ENCODE measurements around the gene COL4A2. TPM values are rescaled to one million over a fixed set of nuclear protein-coding genes. Genes with fewer than 3 reads are reported as not detected.

COL4A2 gene
- total RNA-seq, 2 donors from 2014 or later, result 999 to 1,135 TPM

- DNase-seq (ENCODE audit: low spot score), result no peak
- H3K36me3 ChIP-seq, result peaks cover 68% of the 10 kb centered on the region
- no peaks in the 10 kb centered on the region for H3K9me3 ChIP-seq
- H3K27ac ChIP-seq, result peak overlapping the region; percentile 35 to 42
- no peaks in the 10 kb centered on the region for H3K27me3 ChIP-seq (replicated peaks; ENCODE audit: insufficient read depth)
- H3K4me3 ChIP-seq, result no peak overlapping the region
- ATAC-seq (ENCODE audit: insufficient number of reproducible peaks, low FRiP score, low read depth), result no peak
- H3K4me1 ChIP-seq (ENCODE audit: control insufficient read depth in 1 of 2, low read depth in 2 of 2), result peaks cover 16 to 54% of the 10 kb centered on the region in 2 donors
- TF ChIP-seq, protein P1, sequence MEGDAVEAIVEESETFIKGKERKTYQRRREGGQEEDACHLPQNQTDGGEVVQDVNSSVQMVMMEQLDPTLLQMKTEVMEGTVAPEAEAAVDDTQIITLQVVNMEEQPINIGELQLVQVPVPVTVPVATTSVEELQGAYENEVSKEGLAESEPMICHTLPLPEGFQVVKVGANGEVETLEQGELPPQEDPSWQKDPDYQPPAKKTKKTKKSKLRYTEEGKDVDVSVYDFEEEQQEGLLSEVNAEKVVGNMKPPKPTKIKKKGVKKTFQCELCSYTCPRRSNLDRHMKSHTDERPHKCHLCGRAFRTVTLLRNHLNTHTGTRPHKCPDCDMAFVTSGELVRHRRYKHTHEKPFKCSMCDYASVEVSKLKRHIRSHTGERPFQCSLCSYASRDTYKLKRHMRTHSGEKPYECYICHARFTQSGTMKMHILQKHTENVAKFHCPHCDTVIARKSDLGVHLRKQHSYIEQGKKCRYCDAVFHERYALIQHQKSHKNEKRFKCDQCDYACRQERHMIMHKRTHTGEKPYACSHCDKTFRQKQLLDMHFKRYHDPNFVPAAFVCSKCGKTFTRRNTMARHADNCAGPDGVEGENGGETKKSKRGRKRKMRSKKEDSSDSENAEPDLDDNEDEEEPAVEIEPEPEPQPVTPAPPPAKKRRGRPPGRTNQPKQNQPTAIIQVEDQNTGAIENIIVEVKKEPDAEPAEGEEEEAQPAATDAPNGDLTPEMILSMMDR (IDR thresholded peaks at IDR 0.05), result no peak
Observed at GRCh38 chr13:110436276-110436675, 129.2 kb downstream of the COL4A2 start.

DNA sequence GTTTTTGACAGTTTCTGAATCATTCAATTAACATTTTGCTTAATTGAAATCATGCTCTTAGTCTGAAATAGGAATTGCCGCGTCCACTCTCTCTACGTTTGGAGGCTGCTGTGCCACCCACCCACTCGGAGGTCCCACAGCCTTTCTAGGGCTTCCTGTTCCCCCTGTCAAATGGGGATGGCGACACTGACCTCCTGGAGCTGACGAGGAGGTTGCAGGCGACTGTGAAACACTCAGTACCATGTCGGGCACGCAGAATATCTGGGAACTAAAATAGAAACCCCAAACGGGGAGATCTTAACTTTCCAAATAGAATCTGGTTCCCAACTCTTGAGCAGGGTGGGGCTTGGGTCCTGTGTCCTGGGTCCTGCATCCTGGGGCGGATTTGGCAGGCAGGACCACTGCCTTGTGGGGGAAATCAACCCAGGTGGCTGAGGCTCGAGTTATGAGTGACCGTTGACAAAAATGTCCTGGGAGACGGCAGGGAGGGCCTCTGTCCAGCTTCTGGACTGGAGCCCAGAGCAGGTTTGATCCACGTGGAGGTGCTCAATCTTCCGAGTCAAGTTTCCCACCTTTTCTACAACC lies 129.8 kb downstream of the COL4A2 start:
- H3K36me3 ChIP-seq, result peaks cover 66% of the 10 kb centered on the region
- DNase-seq (ENCODE audit: low spot score) (no peak), ATAC-seq (ENCODE audit: insufficient number of reproducible peaks, low FRiP score, low read depth) (no peak)
- H3K27ac ChIP-seq, result peak overlapping the region; percentile 35 to 42
- TF ChIP-seq, protein P1 (IDR thresholded peaks at IDR 0.05), result no peak
- no peaks in the 10 kb centered on the region for H3K27me3 ChIP-seq (replicated peaks; ENCODE audit: insufficient read depth)
- H3K4me3 ChIP-seq, result no peak overlapping the region
- H3K9me3 ChIP-seq, result no peaks in the 10 kb centered on the region
- peaks cover 16 to 48% of the 10 kb centered on the region in 2 donors for H3K4me1 ChIP-seq (ENCODE audit: control insufficient read depth in 1 of 2, low read depth in 2 of 2)

- H3K27me3 ChIP-seq (replicated peaks; ENCODE audit: insufficient read depth), result no peaks in the 10 kb centered on the region
- DNase-seq (ENCODE audit: low spot score) (no peak), ATAC-seq (ENCODE audit: insufficient number of reproducible peaks, low FRiP score, low read depth) (no peak)
- H3K9me3 ChIP-seq, result no peaks in the 10 kb centered on the region
- peak overlapping the region in 1 of 2 donors; percentile 24 for H3K27ac ChIP-seq
- TF ChIP-seq, protein P1 (IDR thresholded peaks at IDR 0.05), result no peak
- peaks cover 16 to 42% of the 10 kb centered on the region in 2 donors for H3K4me1 ChIP-seq (ENCODE audit: control insufficient read depth in 1 of 2, low read depth in 2 of 2)
- H3K4me3 ChIP-seq, result no peak overlapping the region
- peaks cover 70% of the 10 kb centered on the region for H3K36me3 ChIP-seq
Observed at GRCh38 chr13:110438211-110438610, 131.1 kb downstream of the COL4A2 start.

DNA sequence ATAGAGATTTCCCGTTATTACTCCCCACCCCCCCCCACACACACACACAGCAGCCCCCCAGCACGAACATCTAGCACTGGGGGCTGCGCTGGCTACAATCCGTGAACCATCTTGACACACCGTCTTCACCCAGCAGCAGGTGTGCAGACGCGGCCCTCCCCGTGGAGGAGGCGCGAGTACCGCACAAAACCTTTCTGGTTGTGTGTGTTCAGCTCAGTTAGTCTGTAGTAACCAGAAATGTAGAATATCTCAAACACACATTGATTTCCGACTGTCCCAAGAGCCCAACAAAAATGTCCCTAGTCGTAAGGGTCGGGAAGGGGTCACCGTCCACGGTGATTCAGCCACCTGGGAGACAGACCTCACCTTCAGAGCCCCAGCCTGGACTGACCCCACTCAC lies 131.7 kb downstream of the COL4A2 start:
- Histone ChIP-seq H3K27ac (peak overlapping the region in 1 of 2 donors; percentile 24), H3K4me3 (no peak overlapping the region), H3K27me3 (replicated peaks; ENCODE audit: insufficient read depth) (no peaks in the 10 kb centered on the region), H3K4me1 (ENCODE audit: control insufficient read depth in 1 of 2, low read depth in 2 of 2) (peaks cover 13 to 42% of the 10 kb centered on the region in 2 donors), H3K36me3 (peaks cover 70% of the 10 kb centered on the region), H3K9me3 (no peaks in the 10 kb centered on the region)
- ATAC-seq (ENCODE audit: insufficient number of reproducible peaks, low FRiP score, low read depth) (no peak), DNase-seq (ENCODE audit: low spot score) (no peak)
- TF ChIP-seq, protein P1 (IDR thresholded peaks at IDR 0.05), result no peak

DNA sequence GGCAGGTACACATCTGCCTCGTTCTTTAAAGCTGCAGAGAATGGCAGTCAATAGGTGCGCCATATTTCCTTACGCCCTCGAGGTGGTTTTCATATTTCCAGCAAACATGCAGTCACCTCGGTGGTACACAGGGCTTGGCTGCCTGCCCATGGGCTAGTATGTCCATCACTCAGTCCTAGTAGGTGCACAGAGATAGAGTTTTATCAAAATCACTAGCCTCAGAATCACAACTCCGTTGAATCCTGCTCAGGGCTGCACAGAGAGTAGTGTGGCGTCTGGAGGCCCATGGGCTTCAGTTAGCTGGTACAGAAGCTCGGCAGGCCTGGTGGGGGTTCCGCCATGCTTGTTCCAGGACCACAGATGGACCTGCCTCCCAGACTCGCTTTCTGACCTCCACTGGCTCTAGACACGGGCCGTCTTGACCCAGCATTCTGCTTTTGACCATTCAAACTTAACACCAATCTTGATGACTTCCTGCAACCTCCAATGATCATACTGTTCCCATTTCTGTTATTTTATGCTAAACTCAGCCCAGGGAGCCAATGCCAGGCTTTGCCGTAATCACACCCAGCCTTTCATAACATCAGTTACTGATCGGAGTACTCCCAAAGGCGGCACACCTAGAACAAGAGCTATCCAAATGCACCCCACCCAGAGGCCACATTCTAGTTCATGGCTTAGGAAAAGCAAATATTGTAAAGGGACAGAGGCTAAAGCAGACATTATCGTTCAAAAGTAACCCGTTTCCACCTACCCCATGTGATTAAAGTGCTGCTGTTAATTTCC lies 134.1 kb downstream of the COL4A2 start:
- Histone ChIP-seq H3K27ac (peak overlapping the region in 1 of 2 donors; percentile 21), H3K36me3 (peaks cover 67% of the 10 kb centered on the region), H3K27me3 (replicated peaks; ENCODE audit: insufficient read depth) (no peaks in the 10 kb centered on the region), H3K9me3 (no peaks in the 10 kb centered on the region), H3K4me1 (ENCODE audit: control insufficient read depth in 1 of 2, low read depth in 2 of 2) (peaks cover 8 to 33% of the 10 kb centered on the region in 2 donors), H3K4me3 (no peak overlapping the region)
- ATAC-seq (ENCODE audit: insufficient number of reproducible peaks, low FRiP score, low read depth) (no peak), DNase-seq (ENCODE audit: low spot score) (no peak)
- TF ChIP-seq, protein P1 (IDR thresholded peaks at IDR 0.05), result no peak
